M059J (cell line): Measurements from ENCODE around the gene PPIL4. TPM values are rescaled to one million over a fixed set of nuclear protein-coding genes. Genes with fewer than 3 reads are reported as not detected.
A peak's percentile ranks its signal among the peaks of the same experiment; 100 is the strongest.
"Not testable (repeated sequence)": the region's sequence is repeated elsewhere in the genome, so short reads cannot be mapped to it uniquely, and the experiment has no call there.

Experiments
- DNase-seq: peaks from one replicate; pipeline ENCODE4 v3.0.0-alpha.2; 2012; ENCODE audit warnings: low read depth
- total RNA-seq: library from RNA; depleted of rRNA; stranded (reverse); fragments of >200 nt; shearing (Covaris generic); gene quantifications from 2 replicates; pipeline ENCODE4 v1.2.3, GENCODE V29; 2014

Gene PPIL4
- total RNA-seq, 1 experiment from 2014 or later: 52.9 TPM

DNA sequence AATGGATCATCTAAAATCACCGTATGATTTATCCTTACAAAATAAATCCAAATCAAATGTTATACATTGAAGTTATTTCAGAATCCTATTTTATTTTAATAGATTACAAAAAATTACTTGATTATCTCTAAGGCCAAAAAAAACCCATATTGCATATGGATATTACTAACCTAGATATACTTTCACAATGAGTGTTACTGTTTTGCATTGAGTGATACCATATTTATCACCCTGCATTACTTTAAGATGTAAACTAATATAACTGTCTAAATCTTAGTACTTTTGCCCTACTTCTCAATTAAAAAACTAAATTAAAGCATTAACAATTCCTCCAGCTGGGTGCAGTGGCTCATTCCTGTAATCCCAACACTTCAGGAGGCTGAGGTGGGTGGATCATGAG is 11.1 kb downstream of the PPIL4 start:
- DNase-seq: no peak

DNA sequence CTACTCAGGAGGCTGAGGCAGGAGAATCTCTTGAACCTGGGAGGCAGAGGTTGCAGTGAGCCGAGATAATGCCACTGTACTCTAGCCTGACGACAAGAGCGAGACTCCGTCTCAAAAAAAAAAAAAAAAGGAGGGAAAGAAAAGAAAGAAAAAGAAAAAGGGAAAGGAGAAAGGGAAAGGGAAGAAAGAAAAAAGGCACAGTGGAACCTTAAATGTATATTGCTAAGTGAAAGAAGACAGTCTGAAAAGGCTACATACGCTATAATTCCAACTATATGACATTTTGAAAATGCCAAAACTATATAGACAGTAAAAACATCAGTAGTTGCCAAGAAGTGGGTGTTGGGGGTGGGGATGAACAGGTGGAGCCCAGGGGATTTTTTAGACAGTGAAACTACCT is 16.2 kb downstream of the PPIL4 start:
- no peak for DNase-seq

DNA sequence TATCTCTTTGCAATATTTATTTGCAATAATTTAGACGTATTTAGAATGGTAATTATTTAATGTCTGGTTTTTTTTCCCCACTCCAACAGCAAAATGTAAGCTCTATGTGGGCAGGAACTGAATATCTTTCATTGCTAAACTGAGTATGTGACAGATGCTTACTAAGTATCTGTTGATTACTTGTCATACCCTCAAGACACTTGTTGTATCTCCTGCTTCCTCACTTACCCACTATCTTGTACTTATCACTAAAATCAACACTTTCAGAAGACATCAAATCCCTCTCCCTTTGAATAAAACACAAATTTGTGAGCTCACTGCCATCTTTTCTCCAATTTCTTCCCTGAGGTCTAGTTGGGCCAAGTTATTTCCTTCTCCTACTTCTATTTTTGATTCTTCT is 30.3 kb downstream of the PPIL4 start:
- DNase-seq: no peak

DNA sequence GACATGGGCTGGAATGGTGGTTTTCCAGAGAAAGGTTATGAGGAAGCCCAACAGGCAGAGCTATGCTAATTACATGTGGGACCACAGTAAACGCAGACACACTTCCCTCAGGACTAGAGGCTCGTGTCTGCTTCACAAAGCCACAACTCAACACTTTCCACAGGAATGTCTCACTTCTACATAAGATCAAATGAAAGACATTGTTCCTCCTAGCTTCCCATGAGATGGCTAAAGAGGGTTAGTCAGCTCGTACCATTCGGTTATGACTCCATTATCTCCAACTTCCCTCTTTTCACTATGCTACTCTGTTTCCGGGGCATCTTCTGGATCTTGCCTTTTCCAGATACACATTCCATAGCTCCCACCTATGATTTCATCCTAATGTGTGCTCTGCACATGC is 31.9 kb downstream of the PPIL4 start:
- DNase-seq: no peak

DNA sequence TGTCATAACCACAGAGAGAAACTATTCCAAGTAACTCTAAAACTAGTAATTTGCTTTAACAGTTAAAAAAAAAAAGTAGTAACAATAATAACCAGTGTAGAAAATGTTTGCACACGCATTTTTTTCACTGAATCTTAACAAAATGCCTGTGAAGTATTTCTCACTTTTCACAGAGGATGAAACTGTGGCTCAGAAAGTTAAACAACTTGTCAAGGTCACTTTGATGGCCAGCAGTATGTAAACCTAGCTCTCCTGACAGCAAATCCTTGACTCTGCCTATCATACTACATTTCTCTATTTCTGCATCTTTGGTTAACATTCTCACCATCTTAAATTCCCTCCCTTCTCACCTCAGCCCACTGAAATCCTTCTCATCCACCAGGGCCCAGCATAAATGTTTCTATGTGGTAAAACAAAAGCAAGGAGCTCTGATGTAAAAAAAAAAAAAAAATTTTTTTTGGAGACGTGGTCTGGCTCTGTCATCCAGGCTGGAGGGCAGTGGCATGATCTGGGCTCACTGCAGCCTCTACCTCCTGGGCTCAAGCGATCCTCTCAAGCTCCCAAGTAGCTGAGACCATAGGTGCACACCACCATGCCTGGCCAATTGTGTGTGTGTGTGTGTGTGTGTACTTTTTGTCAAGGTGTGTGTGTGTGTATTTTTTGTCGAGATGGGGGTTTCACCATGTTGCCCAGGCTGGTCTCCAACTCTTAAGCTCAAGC is 34.9 kb downstream of the PPIL4 start:
- DNase-seq: no peak

DNA sequence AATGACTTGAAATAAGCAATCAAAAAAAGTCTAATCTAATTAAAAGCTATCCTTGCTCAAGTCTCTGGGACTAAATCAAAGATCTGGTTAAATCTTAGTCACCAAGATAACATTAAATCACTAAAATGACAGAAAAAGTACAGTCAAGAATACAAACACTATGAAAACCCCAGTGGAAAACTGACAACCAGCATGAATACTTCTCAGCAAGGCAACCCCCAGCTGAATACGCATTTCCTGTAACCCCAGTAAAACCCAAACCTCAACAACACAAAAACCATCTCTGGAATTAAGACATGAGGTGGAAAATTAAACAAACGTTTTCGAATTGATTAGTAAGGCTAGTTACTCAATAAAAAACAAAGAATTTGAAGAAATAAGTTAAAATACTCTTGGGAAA is 37.4 kb downstream of the PPIL4 start:
- DNase-seq: no peak

DNA sequence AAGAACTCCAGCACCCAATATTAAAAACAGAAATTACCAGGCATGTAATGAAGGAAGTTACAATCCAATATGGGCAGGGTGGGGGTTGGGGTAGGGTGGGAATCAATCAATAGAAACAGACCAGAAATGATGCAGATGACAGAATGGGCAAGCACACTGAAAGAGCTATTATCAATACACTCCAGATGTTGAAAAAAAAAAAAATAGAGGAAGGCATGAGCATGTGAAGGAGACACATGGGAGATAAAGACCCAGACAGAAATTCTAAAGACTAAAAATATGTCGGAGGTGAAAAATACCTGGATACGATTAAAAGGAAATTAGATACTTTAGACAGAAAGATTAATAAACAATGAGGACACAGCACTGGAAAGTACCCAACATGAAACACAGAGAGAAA is 42.0 kb downstream of the PPIL4 start:
- DNase-seq: no peak

DNA sequence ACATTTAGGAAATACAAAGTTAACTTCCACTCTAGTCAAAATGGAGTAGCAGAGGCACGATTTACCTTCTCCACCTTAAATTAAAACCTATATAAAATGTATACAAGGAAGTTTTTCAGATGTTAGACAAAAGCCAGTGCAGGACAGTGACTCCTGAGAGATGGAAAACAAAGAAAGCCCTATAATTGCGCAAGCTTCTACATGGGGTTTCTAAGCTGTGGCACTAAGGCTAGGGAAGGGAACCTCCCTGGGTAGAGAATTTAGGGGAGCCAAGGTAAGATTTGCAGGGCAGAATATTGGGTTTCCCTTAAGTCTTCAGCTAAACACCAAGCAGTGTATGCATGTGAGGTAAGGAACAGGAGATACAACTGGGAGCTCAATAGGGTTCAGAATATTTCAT is 42.6 kb downstream of the PPIL4 start:
- no peak for DNase-seq

DNA sequence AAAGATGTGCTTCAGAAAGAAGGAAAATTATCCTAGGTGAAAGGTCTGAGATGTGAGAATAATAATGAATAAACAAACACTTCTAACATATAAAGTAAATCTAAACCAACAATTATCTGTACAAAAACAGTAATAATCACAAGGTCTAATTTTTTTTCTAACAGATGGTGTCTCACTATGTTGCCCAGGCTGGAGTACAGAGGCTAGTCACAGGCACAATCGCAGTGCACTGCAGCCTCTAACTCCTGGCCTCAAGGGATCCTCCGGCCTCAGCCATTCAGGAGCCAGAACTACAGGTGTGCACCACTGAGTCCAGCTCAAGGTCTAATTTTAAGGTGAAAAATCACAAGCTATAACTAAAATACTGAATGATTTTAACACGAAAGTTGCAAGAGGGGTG is 44.1 kb downstream of the PPIL4 start:
- DNase-seq: no peak

DNA sequence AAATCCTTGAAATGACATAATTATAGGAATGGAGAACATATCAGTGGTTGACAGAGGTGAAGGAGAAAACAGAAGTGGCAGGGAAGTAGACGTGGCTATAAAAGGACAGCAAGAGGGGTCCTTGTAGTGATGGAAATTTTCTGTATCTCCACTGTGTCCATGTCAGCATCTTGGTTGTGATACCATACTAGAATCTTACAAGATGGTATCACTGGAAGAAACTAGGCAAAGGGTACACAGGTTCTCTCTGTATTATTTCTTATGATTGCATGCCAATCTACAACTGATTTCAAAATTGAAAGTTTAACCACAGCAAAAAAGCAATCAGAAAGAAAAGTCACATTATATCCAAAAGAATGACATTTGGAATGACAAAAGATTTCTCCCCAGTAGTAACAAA is 44.6 kb downstream of the PPIL4 start:
- DNase-seq: no peak

DNA sequence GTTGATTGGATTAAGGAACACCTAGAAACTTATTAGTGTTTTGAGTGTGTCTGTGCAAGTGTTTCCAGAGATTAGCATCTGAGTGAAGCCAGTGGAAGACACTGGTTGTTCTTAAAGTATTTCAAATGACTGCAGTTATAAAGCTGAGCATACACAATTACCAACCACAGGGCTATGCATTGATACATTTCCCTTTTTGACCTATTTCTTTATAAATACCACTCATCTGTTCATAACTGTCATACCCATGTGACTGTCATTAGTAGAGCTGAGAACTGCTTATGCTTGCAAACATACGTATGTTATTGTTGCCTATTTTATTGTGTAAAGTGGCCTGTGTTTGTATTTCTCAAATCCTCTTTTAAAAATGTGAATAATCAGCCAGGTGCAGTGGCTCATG is 45.7 kb downstream of the PPIL4 start:
- DNase-seq: no peak

DNA sequence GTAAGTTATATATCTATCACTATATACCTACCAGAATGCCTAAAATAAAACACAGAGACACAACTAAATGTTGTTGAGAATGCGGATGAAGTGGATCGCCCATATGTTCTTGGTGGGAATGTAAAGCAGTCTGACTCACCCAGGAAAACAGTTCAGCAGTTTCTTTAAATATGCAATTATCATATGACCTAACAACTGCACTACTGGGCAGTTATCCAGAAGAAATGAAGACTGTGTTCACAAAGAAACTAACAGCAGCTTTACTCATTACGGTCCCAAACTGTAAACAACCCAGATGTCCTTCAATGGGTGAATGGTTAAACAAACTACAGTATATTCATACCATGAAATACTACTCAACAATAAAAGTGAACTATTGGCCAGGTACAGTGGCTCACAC is 46.8 kb downstream of the PPIL4 start:
- DNase-seq: peak; percentile 77

DNA sequence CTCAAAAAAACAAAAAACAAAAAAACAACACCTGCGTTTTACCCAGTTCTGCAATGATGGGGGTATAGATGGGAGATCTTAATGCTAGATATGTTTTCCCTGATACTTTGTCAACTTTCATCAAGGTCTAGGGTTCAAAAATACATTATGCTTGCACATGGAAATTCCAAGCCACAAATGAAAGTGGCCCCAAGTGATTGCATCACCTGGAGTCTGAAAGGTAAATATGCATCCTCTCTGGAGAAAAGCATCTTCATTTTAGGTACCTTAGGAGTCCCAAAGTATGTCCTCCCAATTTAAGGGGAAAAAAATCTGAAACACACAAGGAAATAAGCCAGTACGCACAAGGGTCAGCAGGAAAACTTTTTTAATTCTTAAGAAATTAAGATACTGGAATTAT is 48.5 kb downstream of the PPIL4 start:
- DNase-seq: no peak

DNA sequence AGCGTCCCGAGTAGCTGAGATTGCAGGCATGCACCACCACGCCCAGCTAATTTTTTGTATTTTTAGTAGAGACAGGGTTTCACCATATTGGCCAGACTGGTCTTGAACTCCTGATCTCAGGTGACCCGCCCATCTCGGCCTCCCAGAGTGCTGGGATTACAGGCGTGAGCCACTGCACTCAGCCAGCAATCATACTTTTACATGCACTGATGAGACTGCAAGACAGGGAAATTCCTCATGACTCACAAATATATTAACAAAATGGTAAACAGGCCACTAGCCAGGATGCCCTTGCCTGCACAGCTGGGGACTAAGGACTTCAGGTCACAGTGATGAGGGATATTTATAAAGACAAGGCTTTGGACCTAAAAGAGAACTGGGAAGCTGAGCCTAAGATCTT is 49.2 kb downstream of the PPIL4 start:
- peak; percentile 88 for DNase-seq

DNA sequence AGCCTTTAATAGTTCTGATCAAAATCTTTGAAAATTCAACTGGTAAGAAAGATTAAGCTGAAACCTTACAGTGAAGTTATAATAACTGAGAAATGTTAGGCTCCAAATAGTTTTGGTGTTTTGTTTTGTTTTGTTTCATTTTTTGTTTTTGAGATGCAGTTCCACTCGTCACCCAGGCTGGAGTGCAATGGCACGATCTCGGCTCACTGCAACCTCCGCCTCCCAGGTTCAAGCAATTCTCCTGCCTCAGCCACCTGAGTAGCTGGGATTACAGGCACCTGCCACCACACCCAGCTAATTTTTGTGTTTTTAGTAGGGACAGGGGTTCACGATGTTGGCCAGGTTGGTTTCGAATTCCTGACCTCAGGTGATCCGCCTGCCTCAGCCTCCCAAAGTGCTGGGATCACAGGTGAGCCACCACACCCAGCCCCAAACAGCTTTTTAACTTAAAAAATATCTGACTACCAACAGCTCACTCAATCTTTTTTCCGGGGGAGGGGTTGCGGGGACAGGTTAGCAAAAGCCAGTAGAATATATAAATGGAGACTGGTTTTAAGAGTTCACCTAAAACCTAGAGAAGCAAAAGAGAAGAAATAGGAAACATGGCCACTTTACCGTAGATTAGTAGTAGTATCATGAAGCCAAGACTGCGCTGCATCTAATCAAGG is 50.4 kb downstream of the PPIL4 start:
- not testable (repeated sequence) for DNase-seq

DNA sequence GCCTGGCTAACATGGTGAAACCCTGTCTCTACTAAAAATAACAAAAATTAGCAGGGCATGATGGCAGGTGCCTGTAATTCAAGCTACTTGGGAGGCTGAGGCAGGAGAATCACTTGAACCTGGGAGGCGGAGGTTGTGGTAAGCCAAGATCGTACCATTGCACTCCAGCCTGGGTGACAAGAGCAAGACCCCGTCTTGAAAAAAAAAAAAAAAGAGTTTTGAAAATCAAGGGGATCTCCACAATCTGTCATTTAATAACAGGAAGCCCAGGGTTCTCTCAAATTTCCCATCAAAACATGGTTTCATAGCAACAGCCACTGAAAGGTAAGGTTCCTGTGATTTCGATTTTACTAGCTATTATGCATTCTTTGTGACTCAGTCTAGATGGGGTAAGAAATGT is 51.0 kb downstream of the PPIL4 start:
- peak; percentile 87 for DNase-seq

DNA sequence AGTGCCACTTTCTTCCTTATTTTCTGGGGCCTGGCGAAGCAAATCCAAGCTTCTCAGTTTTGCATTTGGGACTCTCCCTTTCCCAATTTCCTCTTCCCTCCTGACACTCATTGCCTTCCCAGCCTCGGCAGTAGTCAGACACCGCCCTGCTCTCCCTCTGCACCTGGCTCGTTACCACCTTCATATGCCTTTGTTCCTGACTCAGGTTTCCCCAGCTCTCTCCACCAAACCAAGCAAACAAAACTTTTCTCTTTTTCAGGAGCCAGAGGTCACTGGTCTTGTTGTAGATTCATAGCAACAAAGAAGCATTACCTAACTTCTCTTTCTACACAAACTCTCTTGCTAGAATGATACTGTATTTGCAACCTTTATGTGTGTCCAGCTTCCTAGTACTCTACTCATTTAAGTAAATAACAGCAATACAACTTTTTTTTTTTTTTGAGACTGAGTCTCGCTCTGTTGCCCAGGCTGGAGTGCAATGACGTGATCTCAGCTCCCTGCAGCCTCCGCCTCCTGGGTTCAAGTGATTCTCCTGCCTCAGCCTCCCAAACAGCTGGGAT is 52.0 kb downstream of the PPIL4 start:
- no peak for DNase-seq

DNA sequence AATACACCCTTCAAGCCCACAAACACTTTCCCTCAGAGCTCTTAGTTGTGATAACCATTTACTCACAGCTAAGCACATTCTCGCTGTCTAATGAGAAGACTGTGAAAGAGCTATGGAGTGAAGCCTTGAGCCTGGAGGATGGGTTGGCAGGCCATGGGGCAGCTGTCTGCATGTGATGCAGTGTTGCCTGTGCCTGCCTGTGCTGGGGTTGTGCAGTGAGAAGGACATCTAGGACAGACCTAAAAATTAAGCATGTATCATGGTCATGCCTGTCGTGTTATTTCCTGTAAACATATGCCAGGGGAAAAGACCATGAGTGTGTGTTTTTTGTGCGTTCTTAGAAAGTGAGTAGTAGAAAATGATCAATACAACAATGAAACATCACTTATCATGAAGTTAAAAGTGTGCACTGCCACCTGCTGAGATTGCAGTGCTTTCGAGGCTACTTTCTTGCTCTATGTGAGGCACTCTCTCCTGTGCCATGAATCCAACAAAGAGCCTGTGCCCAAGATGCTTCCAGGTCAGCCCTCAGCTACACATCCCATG is 53.0 kb downstream of the PPIL4 start:
- no peak for DNase-seq

DNA sequence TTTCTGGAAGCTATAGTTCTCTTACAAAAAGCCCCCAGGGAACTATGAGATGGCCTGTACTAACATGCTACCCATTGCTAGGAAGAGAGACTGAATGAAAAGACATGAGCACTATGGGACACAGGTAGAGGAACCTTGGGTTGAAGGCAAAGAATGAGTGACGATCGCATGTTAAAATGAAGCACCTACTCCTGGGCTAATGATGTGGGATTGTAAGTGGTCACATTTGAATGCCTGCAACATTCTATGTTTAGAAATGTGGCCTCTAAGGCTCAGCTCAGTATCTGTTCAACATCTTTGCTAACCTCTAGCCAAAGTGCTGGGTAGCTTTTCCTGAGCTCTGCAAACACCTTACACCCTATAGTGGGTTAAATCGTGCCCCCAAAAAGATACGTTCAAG is 55.9 kb downstream of the PPIL4 start:
- no peak for DNase-seq

DNA sequence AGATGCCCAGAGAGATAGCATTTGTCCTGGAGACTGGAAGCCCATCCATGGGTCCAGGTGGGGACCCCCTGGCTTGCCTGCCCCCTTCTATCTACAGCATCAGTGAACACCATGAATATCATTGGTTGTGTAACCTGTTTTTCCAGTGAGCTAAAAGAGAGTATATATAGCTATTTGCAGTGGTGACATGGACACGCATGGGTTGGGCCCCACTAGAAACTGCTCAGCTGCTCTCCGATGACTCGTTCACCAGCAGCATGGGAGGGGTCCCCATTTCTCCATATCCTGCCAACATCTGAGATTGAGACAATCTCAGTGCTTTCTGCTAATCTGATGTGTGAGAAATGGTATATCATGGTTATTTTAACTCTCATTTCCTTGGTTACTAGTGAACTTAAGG is 57.0 kb downstream of the PPIL4 start:
- DNase-seq: no peak

DNA sequence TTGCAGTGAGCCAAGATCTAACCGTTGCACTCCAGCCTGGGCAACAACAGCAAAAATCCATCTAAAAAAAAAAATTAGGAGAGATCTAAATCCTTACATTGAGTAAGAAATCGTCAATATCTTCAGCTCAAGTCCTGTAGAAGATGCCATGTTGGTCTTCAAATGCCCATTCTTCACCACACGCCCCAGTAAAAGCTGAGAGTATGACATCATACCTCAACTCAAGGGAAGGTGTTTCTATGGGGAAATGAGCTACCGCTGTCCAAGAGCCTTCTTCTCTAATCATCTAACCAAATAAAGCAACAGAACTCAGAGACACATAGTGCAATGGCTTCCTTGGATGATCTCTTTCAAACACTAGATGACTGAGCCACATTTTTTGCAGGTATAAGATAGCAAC is 58.5 kb downstream of the PPIL4 start:
- no peak for DNase-seq

DNA sequence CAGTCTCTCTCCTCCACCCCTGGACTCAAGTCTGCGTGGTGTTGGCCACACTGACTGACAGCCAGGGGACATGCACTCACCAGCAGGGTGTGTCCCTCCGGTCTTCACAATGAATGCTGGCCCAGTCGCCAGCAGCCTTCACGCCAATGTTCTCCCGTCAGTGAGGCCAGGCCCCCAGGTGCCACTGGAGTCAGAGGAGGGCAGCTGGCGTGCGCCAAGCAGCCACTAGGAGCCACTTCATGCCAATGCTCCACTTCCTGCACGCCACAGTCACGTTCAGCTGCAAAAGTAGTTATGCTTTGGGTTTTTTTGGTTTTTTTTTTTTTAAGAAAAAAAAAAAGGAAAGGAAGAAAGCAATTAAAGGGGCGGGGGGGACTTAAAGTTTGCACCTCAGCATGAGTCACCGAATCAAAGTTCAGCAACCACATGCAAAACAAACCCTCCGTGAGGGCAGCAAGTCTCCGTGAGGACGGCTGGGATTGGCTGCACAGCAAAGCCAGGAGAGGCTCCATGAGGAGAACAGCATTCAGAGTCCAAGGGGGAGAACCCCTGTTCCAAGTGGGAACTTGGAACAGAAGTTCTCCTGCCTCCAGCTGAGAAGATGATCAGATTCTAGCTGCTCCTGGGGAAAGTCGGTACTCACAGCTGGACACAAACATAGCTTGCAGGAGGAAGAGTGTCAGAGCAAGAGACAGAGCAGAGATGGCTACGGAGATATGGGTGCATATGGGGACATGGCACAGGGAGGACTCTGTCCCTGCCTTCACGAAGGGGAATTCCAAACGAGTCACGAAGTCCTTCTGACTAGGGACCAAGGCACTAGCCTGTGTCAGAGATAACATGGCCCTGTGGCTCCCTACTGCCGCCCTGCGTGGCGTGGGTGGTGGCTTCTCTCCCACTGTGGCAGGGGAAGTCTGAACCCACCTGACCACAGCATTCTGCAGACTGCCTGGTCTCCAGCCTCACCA is 60.8 kb downstream of the PPIL4 start, which contains the start of gene ZC3H12D:
TSS of gene ZC3H12D (minus strand) at position 282 of the 968 bp plus-strand sequence. CDS start 10,471 bp downstream, outside the sequence.
- DNase-seq: peak; percentile 93
